Measurements from ENCODE around the gene TRIM40.

TRIM40 gene, protein sequence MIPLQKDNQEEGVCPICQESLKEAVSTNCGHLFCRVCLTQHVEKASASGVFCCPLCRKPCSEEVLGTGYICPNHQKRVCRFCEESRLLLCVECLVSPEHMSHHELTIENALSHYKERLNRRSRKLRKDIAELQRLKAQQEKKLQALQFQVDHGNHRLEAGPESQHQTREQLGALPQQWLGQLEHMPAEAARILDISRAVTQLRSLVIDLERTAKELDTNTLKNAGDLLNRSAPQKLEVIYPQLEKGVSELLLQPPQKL

DNA sequence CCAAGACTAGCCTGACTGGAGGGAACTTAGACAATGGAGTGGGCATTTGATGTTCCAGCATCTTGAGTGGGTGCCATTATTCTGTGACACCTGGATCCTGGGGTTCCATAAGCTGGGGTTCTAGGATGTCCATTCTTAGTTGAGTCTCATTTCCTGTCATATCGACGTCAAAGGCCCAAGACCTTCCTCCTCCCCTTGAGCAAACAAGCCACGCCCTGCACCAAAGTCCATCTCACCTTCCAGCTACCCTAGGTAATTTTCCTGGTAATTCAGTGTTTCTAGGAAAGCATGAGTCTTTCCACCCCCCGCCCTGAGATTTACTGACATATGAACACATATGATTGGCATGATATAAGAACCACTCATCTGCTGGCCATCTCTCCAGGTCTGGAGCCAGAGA is at the start of gene TRIM40:
Gene TRIM40 (plus strand): TSS at position 384 of the 400 bp plus-strand sequence. CDS start 897 bp downstream, outside the sequence.
- DNase-seq (ENCODE audit: low read depth), result no peak

DNA sequence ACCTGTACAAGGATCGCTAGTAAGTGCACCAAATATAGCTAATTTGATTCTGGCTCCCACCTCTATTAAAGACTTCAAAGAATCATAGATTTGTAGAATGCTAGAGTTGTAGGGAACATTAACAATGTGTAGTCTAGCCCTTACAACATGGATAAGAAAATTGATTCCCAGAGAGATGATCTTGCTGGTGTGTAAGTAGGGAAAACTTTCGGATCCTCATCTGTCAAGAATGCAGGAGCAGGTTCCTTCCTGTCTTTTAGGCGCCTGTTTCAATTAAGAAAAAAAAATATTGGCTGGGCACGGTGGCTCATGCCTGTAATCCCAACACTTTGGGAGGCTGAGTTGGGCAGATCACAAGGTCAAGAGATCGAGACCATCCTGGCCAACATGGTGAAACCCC is 48.1 kb upstream of the TRIM40 start:
- DNase-seq (ENCODE audit: low read depth), result no peak

DNA sequence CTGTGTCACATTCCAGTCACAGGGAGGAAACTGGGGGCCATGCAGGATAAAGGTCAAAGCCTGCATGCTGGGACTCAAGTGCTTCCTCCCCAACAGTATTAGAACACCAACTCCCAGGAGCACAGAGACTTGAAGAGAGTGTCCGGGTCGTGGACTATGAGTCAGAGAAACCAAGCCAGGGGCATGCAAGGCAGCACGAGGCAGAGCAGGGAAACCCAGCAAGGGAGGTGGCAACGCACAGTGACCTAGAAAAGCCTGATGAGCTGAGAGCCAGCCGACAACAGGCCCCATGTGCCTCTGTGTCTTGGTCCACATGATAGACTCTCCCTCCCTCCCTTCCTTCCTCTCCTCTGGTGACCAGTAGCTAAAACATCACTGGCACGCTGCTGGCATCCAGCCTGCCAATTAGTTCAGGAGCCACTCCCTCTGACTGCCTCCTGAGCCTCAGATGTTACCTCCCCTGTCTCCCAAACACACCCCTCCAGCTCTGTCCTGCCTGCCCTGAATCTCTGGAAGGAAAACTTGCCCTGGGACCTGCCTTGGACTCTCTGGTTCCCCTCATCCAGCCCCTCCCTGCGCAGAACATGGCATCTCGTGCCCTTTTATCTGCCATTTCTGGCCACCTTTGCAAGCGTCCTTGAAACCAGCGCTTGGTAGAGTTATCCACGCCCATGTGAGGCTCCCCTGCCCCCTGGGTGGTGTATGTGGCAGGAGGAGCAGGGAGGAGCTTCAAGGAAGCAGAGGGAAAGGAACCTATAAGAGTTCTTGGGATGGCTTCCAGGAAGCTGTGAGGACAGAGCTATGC is 44.2 kb upstream of the TRIM40 start:
- no peak for DNase-seq (ENCODE audit: low read depth)

DNA sequence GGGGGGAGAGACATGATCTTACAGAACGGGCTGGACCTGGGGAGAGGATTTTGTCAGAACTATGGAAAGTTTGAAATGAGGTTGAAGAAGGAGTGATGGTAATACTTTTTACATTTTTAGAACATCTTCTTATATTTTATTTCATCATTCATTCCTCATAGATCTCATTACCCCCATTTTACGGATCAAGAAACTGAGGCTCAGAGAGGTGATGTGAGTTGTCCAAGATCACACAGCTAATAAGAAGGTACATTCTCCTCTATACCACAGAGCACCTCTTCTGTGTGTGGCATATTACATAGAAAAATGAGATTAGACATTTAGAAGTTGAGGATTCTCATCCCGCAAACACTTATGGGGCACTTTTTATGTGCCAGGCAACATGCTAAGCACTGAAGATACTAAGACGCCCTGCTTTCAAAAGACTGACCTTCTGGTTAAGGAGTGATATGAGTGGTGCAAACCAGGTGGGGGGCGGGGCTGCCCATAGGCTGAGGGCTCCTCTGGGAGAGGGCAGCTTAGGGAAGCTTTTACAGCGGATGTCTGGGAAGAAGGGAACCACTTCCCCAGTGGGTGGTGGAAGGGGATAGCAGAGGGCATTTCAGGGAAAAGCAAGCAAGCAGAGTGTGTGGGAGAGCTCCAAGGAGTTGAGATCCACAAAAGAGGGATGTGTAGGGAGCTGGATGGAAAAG is 42.9 kb upstream of the TRIM40 start:
- no peak for DNase-seq (ENCODE audit: low read depth)

DNA sequence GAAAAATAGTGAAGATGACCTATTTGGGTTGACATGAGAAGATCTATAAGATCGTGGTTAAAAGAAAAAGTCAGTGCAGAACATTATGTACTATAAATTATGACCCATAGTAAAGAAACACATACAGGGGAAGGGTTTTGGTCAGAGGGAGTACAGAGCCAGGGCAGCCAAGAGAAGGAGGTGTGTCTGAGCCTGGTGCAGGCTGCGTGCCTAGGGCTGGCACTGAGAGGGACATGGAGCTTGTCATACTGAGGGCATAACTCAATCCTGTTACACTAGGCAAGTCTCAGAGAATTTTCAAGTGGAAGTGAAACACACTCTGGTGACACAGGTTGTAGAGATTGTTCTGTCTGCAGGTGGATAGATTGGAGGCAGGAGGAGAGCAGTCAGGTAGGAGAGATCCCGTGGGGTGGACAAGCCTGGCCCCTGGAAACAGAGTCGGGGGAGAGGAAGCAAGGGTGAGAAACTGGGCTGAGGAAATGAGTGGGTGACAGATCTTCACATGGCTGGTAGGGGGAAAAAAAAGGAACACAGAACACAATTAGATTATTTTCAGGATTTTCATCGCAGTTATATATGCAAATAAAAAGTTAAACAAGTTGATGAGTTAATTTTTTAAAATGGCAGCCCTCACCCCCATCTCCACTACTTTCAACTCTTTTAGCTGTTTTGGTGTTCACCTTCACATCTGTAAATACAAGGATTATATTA is 41.8 kb upstream of the TRIM40 start:
- no peak for DNase-seq (ENCODE audit: low read depth)

DNA sequence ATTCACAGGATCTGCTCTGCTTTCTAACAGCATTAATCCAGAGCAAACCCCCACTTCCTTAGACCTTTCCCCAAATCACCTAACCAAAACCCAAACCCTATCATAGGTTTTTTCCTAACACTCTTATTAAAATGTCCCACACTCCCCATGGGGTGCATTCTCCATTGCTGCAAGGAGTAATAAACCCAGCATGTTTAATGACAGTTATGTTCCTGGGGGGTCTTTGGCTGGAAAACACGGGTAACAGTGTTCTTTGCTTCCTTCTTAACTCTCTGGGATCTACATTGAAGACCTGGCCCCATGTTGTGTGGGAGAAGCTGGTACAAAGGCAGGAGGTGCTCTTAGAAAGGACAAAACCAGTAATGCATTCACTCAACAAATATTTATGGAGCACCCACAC is 39.1 kb upstream of the TRIM40 start:
- DNase-seq (ENCODE audit: low read depth), result no peak

DNA sequence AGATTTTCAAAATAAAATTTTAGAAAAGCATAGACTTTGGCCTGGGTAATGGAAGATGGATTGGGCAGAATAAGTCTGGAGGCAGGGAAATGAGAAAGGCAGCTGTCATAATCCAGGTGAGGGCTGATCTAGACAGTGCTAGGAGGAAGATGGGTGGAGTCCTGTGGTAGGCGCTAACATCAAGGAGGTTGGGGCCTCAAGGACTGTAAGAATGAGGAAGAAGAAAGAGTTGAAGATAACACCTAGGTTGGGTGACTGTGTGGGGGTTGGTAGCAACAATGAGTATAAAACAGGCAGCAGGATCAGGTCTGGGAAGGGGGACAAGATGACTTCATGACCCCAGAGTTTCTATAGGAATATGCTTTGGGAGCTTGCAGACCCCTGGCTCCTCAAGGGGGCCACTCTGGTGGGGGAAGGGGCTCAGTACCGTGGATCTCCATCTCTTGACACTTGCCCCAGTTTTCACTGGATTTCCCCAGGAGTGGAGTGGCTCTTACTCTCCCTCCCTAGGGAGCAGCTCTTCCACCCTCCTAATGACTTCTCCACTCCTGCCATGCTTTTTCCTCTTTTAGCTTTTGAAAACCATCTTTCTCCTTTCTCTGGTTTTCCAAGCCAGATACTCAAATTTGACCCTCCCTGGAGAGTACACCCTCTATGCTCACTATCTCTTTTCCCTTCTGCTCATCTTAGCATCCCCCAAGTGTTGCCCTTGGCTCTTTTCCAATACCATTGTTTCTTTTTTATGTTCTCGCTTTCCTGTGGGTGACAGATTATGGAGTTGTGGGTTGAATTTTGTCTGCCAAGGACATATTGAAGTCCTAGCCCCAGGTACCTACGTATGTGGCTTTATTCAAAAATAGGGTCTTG is 37.8 kb upstream of the TRIM40 start:
- no peak for DNase-seq (ENCODE audit: low read depth)

DNA sequence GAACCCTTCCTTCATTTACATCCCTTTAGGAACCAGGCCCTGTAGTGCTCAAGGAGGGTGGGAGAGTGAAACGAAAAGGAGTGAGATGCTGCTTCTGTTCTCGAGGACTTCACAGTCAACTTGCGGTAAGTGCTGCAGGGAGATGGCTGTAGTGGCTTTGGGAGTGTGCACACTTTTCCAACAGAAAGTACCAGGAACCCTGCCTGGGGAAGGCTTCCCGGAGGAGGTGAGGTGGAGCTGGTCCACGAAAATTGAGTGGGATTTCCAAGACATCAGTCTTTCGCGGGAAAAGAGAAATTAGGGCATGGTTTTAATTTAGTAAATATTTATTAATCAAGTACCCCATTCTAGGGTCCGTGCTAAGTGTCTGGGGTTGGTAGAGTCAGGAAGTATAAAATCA is 35.8 kb upstream of the TRIM40 start:
- DNase-seq (ENCODE audit: low read depth), result no peak

DNA sequence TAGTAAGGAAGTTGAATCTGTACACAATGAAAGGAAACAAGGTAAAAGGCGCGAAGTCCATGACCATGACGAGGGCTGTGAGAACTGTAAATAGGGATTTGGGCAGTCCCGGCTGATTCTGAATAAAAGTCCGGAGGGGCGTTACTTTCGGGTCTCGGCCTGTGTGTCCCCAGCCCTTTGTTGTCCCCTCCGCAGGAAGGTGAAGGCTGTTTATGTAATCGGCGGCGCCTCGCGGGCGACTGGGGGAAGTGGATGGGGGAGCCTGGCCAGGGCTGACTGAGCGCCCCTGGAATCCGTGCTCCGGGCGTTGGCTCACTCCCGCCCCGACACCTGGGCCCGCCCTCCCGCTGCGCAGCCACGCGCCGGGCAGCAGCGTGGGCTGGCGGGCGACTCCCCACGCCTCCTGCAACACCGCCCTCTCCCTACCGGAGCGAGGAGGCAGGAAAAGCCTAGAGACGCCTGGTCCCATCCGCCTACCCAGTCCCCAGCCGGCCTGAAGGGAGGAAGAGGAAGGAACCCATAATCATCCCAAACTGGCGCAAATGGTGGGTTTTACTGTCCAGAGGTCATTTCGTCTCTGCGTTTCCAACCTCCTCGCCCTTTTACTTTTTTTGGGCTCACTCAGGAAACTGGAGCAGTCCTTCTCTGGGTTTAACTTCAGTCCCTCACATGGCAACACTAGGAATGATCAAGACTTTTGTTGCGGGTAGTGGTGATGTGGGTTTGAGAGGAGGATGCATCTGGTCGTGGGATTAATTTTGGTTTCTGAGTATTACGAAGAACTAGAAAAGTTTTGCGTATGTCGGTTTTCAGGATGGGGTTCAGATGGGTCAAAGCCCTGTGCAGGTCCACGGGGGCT is 35.1 kb upstream of the TRIM40 start:
- no peak for DNase-seq (ENCODE audit: low read depth)

DNA sequence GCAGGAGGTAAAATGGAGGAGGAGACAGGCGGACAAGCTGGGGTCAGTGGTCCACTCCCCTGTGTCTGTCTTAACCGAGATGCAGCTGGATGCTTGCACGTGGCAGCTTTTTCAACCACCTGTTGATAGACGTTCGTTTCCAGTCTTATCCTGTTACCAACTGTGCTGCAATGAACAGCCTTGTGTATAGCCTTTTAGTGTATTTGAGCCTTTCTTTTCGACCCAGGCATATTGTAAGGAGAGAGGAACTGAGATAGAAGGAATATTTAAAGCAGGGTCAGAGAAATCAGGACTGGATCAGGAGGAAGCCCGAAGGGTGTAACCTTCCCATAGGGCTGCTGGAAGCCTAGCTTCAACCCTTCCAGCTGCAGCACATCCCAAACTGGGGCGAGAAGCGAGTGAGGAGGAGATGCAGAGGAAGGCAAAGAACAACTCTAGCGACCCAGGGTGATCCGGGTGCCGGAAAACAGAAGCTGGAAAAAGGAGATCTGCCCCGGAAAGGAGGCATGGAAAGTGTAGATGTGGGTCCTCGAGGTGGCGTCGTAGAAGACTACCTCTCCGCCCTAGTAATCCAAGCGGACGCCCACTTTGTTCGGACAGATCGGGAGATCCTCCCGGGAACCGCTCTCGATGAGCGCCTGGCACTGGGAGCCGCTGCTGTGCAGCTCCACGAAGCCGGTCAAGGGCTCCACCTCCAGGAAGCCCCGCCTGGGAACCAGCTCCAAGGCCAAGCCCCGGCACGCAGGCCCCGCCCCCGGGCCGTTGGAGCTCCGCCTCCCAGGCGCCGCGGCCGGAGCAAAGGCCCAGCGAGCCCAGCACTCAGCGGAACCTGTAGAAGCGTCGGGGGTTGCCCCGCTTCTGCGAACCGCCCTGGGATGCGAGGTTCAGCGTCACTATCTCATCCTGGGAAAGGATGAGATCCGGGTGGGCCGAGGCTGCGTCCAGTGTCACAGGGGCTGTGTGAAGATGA is 34.2 kb upstream of the TRIM40 start:
- DNase-seq (ENCODE audit: low read depth), result peak; percentile 27

DNA sequence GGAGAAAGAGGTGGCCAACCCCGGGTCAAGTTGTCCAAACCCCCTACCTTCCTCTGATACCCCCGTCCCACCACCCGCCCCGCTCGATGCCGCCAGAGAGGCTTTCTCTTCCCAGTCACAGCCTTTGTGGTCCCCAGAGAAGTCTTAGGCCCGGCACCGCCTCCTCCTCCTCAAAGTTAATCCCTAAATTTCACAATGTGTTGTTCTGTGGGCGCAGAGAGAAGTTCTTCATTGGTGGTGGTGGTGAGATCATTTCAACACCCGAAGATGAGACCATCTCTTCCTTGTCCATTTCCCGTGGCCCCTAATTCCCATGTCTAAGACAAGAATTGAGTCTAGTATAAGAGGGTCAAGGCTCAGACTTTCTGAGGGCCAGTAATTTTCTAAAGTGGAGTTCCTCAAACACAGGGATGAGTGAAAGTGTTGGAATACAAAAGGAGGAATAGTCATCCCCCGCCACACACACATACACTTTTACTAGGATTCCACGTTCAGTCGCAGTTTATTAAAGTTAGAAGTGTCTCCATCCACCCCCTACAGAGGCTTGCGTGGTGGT is 33.4 kb upstream of the TRIM40 start:
- no peak for DNase-seq (ENCODE audit: low read depth)

DNA sequence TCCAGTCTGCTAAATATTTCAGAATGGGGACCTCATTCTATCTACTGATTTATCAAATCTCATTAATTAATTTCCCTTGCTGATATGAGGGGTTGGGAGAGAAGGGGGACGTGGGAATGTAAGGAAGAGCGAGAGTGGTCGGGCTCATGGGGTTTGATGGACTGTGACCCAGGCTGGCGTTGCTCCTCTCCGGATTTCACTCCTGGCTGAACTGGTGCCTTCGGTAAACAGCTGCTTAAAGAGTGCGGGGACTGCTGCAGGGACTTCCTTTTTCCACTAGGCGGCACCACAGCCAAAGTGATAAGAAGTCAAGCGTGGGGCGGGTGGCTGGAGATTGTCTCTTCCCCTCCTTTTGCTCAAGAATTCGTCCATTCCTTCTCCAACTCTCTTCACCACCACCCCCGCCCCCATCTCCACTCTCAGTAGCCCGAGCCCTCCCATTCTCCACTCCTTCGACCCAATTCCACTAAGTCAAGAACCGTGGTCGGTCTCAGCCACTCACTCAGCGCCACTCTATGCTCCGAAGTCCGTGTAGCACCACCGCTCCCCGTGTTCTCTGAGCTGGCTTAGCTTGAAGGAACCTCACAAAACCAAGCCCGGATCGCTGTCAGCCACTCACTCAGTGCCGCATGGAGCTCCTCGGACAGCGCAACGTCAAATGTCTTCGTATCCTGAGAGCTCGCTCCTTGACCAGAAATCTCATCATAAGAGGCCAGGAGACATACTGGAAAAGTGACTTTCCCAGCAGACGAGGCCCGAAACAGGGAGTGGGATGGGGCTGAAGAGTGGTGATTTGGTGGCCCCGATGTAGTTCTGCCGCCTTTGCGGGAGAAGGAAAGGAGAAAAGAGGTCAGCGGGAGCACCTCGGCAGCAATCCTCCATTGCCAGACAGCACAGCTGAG is 32.7 kb upstream of the TRIM40 start:
- peak; percentile 70 for DNase-seq (ENCODE audit: low read depth)

DNA sequence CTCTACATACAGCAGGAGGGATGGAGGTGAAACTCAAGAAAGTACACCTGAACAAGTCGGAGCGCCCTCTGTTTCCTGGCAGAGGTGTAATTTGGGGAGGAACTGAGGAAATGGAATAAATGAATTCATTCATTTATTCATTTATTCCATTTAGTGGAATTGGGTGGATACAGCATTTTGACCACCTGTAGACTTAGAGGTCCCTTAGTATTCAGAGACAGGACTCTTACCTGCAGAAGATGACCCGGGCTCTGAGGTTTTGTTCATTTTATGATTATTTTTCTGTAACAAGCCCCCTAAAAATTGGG is 32.1 kb upstream of the TRIM40 start:
- no peak for DNase-seq (ENCODE audit: low read depth)

DNA sequence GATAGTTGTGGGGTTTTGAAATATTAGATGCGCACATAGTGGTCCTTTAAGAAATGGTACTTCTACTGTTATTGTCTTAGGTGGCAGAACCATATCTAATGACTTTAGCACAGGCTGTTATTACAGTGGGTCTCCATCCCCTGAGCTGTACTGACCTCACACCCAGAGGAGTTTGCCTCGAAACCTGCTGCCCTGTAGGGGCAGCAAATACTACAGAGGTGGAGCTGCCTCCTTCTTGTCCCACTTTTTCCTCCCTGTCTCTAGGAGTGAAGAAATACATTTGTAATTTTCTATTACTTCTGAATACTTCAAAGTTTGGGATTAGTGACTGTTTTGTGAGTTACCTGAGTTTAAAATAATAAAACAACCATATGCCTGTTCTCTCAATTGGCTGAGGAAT is 31.3 kb upstream of the TRIM40 start:
- DNase-seq (ENCODE audit: low read depth), result no peak

DNA sequence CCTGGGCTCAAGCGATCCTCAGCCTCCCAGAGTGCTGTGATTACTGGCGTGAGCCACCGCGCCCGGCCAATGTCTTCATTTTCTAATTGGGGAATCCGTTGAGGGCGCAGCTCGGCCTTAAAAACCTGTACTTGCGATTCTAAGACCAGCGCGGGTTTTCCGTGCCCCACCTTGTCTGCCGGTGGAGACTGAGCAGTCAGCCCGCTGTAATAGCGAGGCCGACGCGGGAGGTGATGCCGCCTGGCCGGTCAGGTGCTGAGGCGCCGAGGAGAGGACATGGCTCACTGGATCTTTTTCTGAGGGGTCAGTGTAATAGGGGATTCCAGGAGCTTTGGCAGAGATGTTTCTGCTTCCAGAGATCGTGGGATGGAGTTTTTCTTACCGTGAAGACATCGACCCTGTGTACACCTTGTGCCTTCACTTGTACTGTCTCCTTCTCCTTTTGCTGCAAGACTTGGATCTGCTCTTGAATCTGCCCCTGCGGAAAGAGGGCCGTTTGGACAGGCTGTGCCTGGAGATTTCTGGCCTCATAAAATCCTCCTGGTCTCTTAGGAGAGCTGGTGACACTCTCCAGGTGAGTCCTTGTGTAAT is 24.6 kb upstream of the TRIM40 start:
- no peak for DNase-seq (ENCODE audit: low read depth)

DNA sequence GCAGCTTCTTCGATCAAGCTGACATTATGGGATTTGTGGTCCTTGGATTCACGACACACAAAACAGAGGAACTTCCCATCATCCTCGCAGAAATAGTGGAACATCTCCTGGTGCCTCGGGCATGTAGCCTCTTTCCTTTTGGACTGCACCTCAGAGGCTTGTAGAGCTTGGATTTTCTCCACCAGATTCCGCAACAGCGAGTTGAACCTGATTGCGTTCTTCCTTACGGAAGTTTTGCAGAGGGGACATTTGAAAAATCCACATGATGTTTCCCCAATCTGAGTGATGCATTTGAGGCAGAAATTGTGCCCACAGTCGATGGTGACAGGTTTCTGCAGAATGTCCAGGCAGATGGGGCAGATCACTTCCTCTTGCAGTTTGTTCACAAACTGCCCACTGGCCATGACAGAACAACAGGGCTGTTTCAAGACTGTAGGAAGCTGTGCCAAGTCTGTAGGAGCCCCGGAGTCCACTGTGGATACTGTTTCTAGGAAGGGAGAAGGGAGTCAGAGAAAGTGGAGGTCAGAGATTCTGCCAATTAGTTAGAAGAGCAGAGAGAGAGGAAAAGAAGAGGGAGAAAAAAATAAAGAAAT is 23.4 kb upstream of the TRIM40 start:
- no peak for DNase-seq (ENCODE audit: low read depth)

All from stimulated activated CD8-positive, alpha-beta memory T cell treated with anti-CD3 and anti-CD28 coated beads, Interleukin-15, amount 100 ng/mL, for 1 hour (primary cell).